Stomach (tissue), 4 donors: Measurements from ENCODE around the gene FGD2.

Experiments
- CTCF ChIP-seq, 7 experiments: fragments of 450-650 bp in 4 of 7; fragments of 200-600 bp in 3 of 7; sonication (generic) in 3 of 7; IDR thresholded peaks; one replicate each; pipeline ENCODE4 v1.5.1; 2016 to 2019; ENCODE audit warnings: antibody characterized with exemption in 7 of 7, control low read depth in 2 of 7, mild to moderate bottlenecking in 1 of 7
- EP300 ChIP-seq: sonication (generic); formaldehyde crosslinking; IDR thresholded peaks from one replicate; pipeline ENCODE4 v1.6.1; 2017; ENCODE audit warnings: antibody characterized with exemption
- POLR2A ChIP-seq, 4 donors: fragments of 450-650 bp; IDR thresholded peaks; one replicate each; pipeline ENCODE4 v1.6.1; 2016; ENCODE audit warnings: antibody characterized with exemption in 4 of 4, control low read depth in 2 of 4, mild to moderate bottlenecking in 1 of 4, moderate library complexity in 1 of 4
- POLR2AphosphoS5 ChIP-seq, 3 donors: sonication (generic); formaldehyde crosslinking; IDR thresholded peaks; one replicate each; pipeline ENCODE4 v1.6.1; 2016; ENCODE audit warnings: antibody characterized with exemption in 3 of 3

- TF ChIP-seq EP300 (no peak), CTCF (IDR thresholded peaks at IDR 0.05) (no peak), POLR2A (IDR thresholded peaks at IDR 0.05) (no peak), POLR2AphosphoS5 (IDR thresholded peaks at IDR 0.05) (no peak)
Observed at GRCh38 chr6:37048403-37048850, 43.0 kb downstream of the FGD2 start.
